HCT116 (cell line): ENCODE measurements around the gene G6PC2.

Experiments
- CEBPB ChIP-seq: IDR thresholded peaks from 2 replicates; pipeline ENCODE4 v1.6.1; 2012; ENCODE audit warnings: low read depth
- ELF1 ChIP-seq: IDR thresholded peaks from 2 replicates; pipeline ENCODE4 v1.6.1; 2012; ENCODE audit warnings: low read depth, borderline replicate concordance
- EZH2 ChIP-seq: fragments of 200-600 bp; sonication (generic); IDR thresholded peaks from 2 replicates; pipeline ENCODE4 v1.6.1; 2017; ENCODE audit warnings: antibody characterized with exemption, mixed run types
- EZH2phosphoT487 ChIP-seq: fragments of 200-600 bp; IDR thresholded peaks from 2 replicates; pipeline ENCODE4 v1.6.1; 2018; ENCODE audit warnings: antibody characterized with exemption, borderline replicate concordance
- JUND ChIP-seq: IDR thresholded peaks from 2 replicates; pipeline ENCODE4 v1.6.1; 2012
- MAX ChIP-seq: IDR thresholded peaks from 2 replicates; pipeline ENCODE4 v1.6.1; 2012
- POLR2A ChIP-seq: IDR thresholded peaks from 2 replicates; pipeline ENCODE4 v1.7.0; 2011; ENCODE audit warnings: borderline replicate concordance; ENCODE audit not compliant: insufficient read depth, insufficient read length; ENCODE audit errors: extremely low read depth
- POLR2AphosphoS5 ChIP-seq: IDR thresholded peaks from 2 replicates; pipeline ENCODE4 v1.6.1; 2011; ENCODE audit warnings: mild to moderate bottlenecking, low read depth, low read length, moderate library complexity
- RAD21 ChIP-seq: IDR thresholded peaks from 2 replicates; pipeline ENCODE4 v1.6.1; 2012; ENCODE audit warnings: low read depth, mild to moderate bottlenecking
- SP1 ChIP-seq: IDR thresholded peaks from 2 replicates; pipeline ENCODE4 v1.6.1; 2012; ENCODE audit warnings: low read depth
- YY1 ChIP-seq: IDR thresholded peaks from 2 replicates; pipeline ENCODE4 v1.6.1; 2011; ENCODE audit warnings: low read length, low read depth, moderate library complexity, mild to moderate bottlenecking; ENCODE audit not compliant: insufficient replicate concordance; ENCODE audit errors: extremely low read depth
- TF ChIP-seq, protein P1 (sequence below), 3 experiments: fragments of 200-600 bp in 1 of 3; sonication (generic) in 1 of 3; IDR thresholded peaks in 2 of 3; conservative IDR thresholded peaks in 1 of 3; 2 replicates each; pipeline ENCODE4 v1.5.1; 2012 to 2017; ENCODE audit warnings: low read depth in 2 of 3, low read length in 2 of 3, antibody characterized with exemption in 1 of 3, borderline replicate concordance in 1 of 3, control low read depth in 1 of 3, mild to moderate bottlenecking in 1 of 3, mixed read lengths in 1 of 3, mixed run types in 1 of 3, moderate library complexity in 1 of 3; ENCODE audit not compliant: insufficient read depth in 1 of 3

- TF ChIP-seq POLR2AphosphoS5 (no peak), EZH2 (no peak), RAD21 (no peak), CEBPB (no peak), ELF1 (no peak), YY1 (no peak), POLR2A (no peak), JUND (no peak), SP1 (no peak), EZH2phosphoT487 (no peak), MAX (no peak)
- TF ChIP-seq, protein P1, sequence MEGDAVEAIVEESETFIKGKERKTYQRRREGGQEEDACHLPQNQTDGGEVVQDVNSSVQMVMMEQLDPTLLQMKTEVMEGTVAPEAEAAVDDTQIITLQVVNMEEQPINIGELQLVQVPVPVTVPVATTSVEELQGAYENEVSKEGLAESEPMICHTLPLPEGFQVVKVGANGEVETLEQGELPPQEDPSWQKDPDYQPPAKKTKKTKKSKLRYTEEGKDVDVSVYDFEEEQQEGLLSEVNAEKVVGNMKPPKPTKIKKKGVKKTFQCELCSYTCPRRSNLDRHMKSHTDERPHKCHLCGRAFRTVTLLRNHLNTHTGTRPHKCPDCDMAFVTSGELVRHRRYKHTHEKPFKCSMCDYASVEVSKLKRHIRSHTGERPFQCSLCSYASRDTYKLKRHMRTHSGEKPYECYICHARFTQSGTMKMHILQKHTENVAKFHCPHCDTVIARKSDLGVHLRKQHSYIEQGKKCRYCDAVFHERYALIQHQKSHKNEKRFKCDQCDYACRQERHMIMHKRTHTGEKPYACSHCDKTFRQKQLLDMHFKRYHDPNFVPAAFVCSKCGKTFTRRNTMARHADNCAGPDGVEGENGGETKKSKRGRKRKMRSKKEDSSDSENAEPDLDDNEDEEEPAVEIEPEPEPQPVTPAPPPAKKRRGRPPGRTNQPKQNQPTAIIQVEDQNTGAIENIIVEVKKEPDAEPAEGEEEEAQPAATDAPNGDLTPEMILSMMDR (IDR thresholded peaks at IDR 0.05 in 2 of 3, conservative IDR thresholded peaks at IDR 0.05 in 1 of 3; ENCODE audit: borderline replicate concordance in 1 of 3, insufficient read depth in 1 of 3, low read depth in 2 of 3, low read length in 2 of 3) = no peak
Measured at GRCh38 chr2:168901003-168901402, at the start of gene G6PC2.
